Esophagus muscularis mucosa (tissue), 4 donors: ENCODE data around the gene TEX54. TPM values are rescaled to one million over a fixed set of nuclear protein-coding genes. Genes with fewer than 3 reads are reported as not detected.

Source experiments
- DNase-seq: peaks from one replicate; pipeline ENCODE4 v3.0.0-alpha.2; 2017; ENCODE audit errors: extremely low spot score
- H3K27ac ChIP-seq, 4 donors: fragments of 200-600 bp; sonication (generic); replicated peaks in 1 of 4; 1 replicate in 3 of 4; 2 replicates in 1 of 4; pipeline ENCODE4 v1.5.1; 2016 to 2019; ENCODE audit warnings: mild to moderate bottlenecking in 1 of 4
- H3K27me3 ChIP-seq, 4 donors: fragments of 200-600 bp; sonication (generic); one replicate each; pipeline versions ENCODE4 v1.5.1 to v1.6.0; 2016 to 2019
- H3K36me3 ChIP-seq, 4 donors: fragments of 200-600 bp; sonication (generic); one replicate each; pipeline ENCODE4 v1.5.1; 2016 to 2019
- H3K4me1 ChIP-seq, 4 donors: fragments of 200-600 bp; sonication (generic); one replicate each; pipeline ENCODE4 v1.5.1; 2016 to 2019
- H3K4me3 ChIP-seq, 4 donors: fragments of 200-600 bp; sonication (generic); 1 replicate in 2 of 4; 2 replicates in 2 of 4; pipeline ENCODE4 v1.5.1; 2016 to 2019; ENCODE audit warnings: mild to moderate bottlenecking in 4 of 4, moderate library complexity in 1 of 4
- H3K9me3 ChIP-seq, 4 donors: fragments of 200-600 bp; sonication (generic); 1 replicate in 3 of 4; 2 replicates in 1 of 4; pipeline ENCODE4 v1.5.1; 2016 to 2019
- EP300 ChIP-seq: sonication (generic); formaldehyde crosslinking; IDR thresholded peaks from one replicate; pipeline ENCODE4 v1.6.1; 2017; ENCODE audit warnings: antibody characterized with exemption
- POLR2A ChIP-seq: fragments of 450-650 bp; IDR thresholded peaks from one replicate; pipeline ENCODE4 v1.6.1; 2017; ENCODE audit warnings: antibody characterized with exemption, moderate library complexity, mild to moderate bottlenecking, low read depth
- POLR2AphosphoS5 ChIP-seq, 2 donors: sonication (generic); formaldehyde crosslinking; IDR thresholded peaks; one replicate each; pipeline ENCODE4 v1.6.1; 2017; ENCODE audit warnings: antibody characterized with exemption in 2 of 2
- WGBS: methylation state at CpG from one replicate; pipeline ENCODE4 v1.1.5; 2018; 5-methylcytosine and 5-hydroxymethylcytosine counted together
- intact Hi-C: fragments of 100-400 bp; cut with DNase I; formaldehyde crosslinking; loops from one replicate; pipeline ENCODE4 v1.15.1; 2023
- total RNA-seq, 4 donors: library from RNA; depleted of rRNA; stranded (reverse); fragments of >200 nt; gene quantifications; one replicate each; pipeline versions ENCODE4 v1.1.0 to v1.2.1, GENCODE V29; 2016
- TF ChIP-seq, protein P1 (sequence below), 3 experiments: fragments of 200-600 bp in 2 of 3; fragments of 450-650 bp in 1 of 3; sonication (generic) in 2 of 3; IDR thresholded peaks; one replicate each; pipeline ENCODE4 v1.5.1; 2017 to 2019; ENCODE audit warnings: antibody characterized with exemption in 3 of 3, mild to moderate bottlenecking in 2 of 3, moderate library complexity in 1 of 3

TEX54 gene
- total RNA-seq, 4 donors from 2014 or later, result not detected

DNA sequence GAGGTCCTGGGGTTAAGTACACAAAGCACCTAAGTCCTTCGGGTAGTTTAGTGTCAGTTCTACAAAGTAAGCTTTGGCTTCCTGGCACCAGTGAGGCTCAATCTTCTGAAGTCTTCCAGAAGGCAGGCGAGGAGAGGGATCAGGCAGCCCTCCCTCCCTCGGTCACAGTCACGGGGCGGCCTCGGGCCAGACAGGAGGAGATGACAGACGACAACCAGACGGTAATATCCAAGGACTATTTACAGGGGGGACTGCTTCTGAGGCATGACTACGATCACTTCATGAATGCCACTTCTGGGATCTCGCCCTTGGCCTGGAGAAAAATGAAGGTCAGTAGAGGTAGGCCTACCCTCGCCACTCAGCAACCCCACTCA, 40.5 kb downstream of the TEX54 start:
- intact Hi-C loops, result loop anchor here (5.0 kb wide), 1 partner anchor 40 kb away; the partner anchor contains the start of genes STX5 and TEX54
- 12% methylated on average over 3 of the region's 11 CpGs for WGBS
- H3K27ac ChIP-seq, result peak overlapping the region; percentile 84 to 91 (median 86)
- H3K4me3 ChIP-seq, result peak overlapping the region; percentile 69 to 87 (median 86)
- H3K9me3 ChIP-seq, result no peaks in the 10 kb centered on the region
- TF ChIP-seq POLR2AphosphoS5 (IDR thresholded peaks at IDR 0.05), result no peak
- TF ChIP-seq, protein P1, sequence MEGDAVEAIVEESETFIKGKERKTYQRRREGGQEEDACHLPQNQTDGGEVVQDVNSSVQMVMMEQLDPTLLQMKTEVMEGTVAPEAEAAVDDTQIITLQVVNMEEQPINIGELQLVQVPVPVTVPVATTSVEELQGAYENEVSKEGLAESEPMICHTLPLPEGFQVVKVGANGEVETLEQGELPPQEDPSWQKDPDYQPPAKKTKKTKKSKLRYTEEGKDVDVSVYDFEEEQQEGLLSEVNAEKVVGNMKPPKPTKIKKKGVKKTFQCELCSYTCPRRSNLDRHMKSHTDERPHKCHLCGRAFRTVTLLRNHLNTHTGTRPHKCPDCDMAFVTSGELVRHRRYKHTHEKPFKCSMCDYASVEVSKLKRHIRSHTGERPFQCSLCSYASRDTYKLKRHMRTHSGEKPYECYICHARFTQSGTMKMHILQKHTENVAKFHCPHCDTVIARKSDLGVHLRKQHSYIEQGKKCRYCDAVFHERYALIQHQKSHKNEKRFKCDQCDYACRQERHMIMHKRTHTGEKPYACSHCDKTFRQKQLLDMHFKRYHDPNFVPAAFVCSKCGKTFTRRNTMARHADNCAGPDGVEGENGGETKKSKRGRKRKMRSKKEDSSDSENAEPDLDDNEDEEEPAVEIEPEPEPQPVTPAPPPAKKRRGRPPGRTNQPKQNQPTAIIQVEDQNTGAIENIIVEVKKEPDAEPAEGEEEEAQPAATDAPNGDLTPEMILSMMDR (IDR thresholded peaks at IDR 0.05), result no peak
- no peak for TF ChIP-seq EP300
- no peak for TF ChIP-seq POLR2A
- H3K4me1 ChIP-seq, result peaks cover 38 to 51% (median 49%) of the 10 kb centered on the region in 4 donors
- no peaks in the 10 kb centered on the region for H3K27me3 ChIP-seq
- peaks cover 42 to 72% (median 65%) of the 10 kb centered on the region in 4 donors for H3K36me3 ChIP-seq
- DNase-seq, result no peak

DNA sequence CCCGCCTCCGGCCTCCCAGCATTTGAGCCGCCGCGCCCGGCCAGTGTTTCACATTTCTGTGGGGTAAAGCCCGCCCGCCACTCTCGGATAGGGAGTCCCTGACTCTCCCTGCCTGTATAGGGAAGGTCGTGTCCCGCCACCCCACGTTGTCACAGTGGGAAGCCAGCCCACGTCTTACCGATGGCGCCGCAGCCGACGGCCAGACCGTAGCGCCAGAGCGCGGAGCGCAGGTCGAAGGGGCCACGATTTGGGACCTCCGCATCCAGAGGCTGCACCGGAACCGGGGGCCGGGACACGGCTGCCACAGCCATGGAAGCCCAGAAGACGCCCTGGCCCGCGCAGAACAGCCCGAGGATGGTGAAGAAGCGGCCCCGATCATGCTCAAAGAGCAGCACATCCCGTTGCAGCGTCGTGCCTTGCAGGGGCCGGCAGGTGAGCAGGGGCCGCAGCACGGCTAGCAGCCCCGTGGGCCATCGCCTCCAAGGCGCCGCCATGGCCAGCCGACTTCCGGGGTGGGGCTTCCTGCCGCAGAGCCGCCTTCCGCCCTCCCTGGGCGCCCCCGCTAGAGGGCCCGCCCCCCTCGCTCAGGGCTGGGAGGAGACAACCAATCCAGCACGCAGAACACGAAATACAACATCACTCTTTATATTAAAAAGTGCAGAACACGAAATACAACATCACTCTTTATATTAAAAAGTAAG, 41.0 kb downstream of the TEX54 start, which contains the start of gene TMEM223:
Gene TMEM223 (minus strand): TSS at position 506 of the 701 bp plus-strand sequence. CDS start 12 bp downstream, at position 494.
- Histone ChIP-seq H3K4me3 (peak within 1 kb of the TSS; percentile 69 to 87 (median 86)), H3K4me1 (peaks cover 38 to 51% (median 49%) of the 10 kb centered on the region in 4 donors), H3K27me3 (no peaks in the 10 kb centered on the region), H3K27ac (peak within 1 kb of the TSS; percentile 84 to 91 (median 86)), H3K9me3 (no peaks in the 10 kb centered on the region), H3K36me3 (peaks cover 38 to 66% (median 60%) of the 10 kb centered on the region in 4 donors)
- peak; percentile 95 for DNase-seq
- intact Hi-C loops, result loop anchor here (5.0 kb wide), 1 partner anchor 41 kb away; the partner anchor contains the start of genes STX5 and TEX54
- 0% methylated on average over 29 of the region's 58 CpGs for WGBS
- TF ChIP-seq POLR2A (peak; percentile 42), POLR2AphosphoS5 (IDR thresholded peaks at IDR 0.05) (peak; percentile 90 to 91), EP300 (no peak)
- TF ChIP-seq, protein P1 (IDR thresholded peaks at IDR 0.05), result peak in 2 of 3 experiments; percentile 9 to 35

DNA sequence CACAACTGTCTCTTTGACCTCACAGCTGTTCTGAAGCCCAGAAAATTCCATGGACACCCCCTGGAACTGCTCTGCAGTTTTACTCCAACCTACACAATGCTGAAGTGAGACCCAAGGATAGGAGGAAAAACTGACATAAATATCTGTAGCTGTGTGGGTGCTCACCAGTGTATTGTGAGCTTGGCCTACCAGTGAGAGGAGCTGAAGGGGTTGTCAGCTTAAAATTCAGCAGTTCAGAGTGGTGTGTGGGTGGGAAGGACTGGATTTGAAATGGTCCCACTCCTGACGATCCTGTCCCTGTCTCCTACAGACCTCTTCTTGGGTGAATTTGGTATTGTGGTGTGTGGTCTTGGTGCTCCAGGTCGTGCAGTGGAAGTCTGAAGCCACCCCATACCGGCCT, 43.1 kb downstream of the TEX54 start:
- no peak for TF ChIP-seq EP300
- TF ChIP-seq POLR2A, result no peak
- TF ChIP-seq, protein P1 (IDR thresholded peaks at IDR 0.05), result no peak
- TF ChIP-seq POLR2AphosphoS5 (IDR thresholded peaks at IDR 0.05), result no peak
- no peaks in the 10 kb centered on the region for H3K27me3 ChIP-seq
- WGBS, result 63% methylated on average over 3 of the region's 3 CpGs
- peak overlapping the region in 1 of 4 donors; percentile 94 for H3K27ac ChIP-seq
- peaks cover 49 to 63% (median 59%) of the 10 kb centered on the region in 4 donors for H3K4me1 ChIP-seq
- H3K9me3 ChIP-seq, result no peaks in the 10 kb centered on the region
- intact Hi-C loops, result no loop called here
- no peak overlapping the region for H3K4me3 ChIP-seq
- DNase-seq, result no peak
- H3K36me3 ChIP-seq, result peaks cover 17 to 46% (median 39%) of the 10 kb centered on the region in 4 donors

DNA sequence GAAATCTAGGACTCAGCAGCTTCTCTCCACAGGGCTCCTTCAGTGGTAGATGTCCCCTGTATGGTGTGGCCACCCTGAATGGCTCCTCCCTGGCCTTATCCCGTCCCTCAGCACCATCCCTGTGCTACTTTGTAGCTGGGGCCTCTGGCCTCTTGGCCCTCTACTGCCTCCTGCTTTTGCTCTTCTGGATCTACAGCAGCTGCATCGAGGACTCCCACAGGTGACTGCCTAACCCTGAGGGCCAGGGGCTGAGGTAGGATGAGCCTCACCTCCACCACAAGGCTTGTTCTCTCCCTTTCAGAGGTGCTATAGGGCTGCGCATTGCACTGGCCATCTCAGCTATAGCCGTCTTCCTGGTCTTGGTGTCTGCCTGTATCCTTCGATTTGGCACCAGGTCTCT, 43.6 kb downstream of the TEX54 start:
- 79% methylated on average over 5 of the region's 5 CpGs for whole genome bisulfite sequencing
- Histone ChIP-seq H3K27ac (peak overlapping the region in 1 of 4 donors; percentile 94), H3K4me1 (peaks cover 49 to 63% (median 59%) of the 10 kb centered on the region in 4 donors)

More for the DNA sequence above, 43.6 kb downstream of the TEX54 start:
- TF ChIP-seq EP300 (no peak), POLR2AphosphoS5 (IDR thresholded peaks at IDR 0.05) (no peak), POLR2A (no peak)
- TF ChIP-seq, protein P1 (IDR thresholded peaks at IDR 0.05), result no peak
- Histone ChIP-seq H3K9me3 (no peaks in the 10 kb centered on the region), H3K4me3 (no peak overlapping the region), H3K36me3 (peaks cover 11 to 44% (median 33%) of the 10 kb centered on the region in 4 donors), H3K27me3 (no peaks in the 10 kb centered on the region)
- DNase-seq, result no peak
- intact Hi-C loops, result no loop called here
